Measurements from ENCODE around the gene KCNN2.

- TF ChIP-seq EZH2 (IDR thresholded peaks at IDR 0.05) (no peak), POLR2AphosphoS5 (IDR thresholded peaks at IDR 0.05; ENCODE audit: borderline replicate concordance, low read depth, low read length) (no peak), FOXP2 (optimal IDR thresholded peaks at IDR 0.05; ENCODE audit: control extremely low read depth, extremely low read length, insufficient read depth) (no peak)
Measured at GRCh38 chr5:114434396-114435219, 72.7 kb downstream of the KCNN2 start.
